Kidney (tissue), 14 donors: ENCODE data around the gene CLCA2. TPM values are rescaled to one million over a fixed set of nuclear protein-coding genes. Genes with fewer than 3 reads are reported as not detected.

ENCODE experiments used
- DNase-seq, 5 donors: peaks; one replicate each; pipeline ENCODE4 v3.0.0-alpha.2; 2013 to 2020
- FAIRE-seq: peaks from 2 replicates; lab custom pipeline; 2012; peaks lifted over from hg19 to GRCh38; lab: Jason Lieb, UNC
- H3K27ac ChIP-seq, 2 donors: one replicate each; pipeline ENCODE4 v1.7.0; 2013; ENCODE audit warnings: low read depth in 2 of 2, low read length in 2 of 2, inconsistent platforms in 1 of 2
- H3K27me3 ChIP-seq: one replicate; pipeline ENCODE4 v1.7.1; 2013; ENCODE audit warnings: low read length, inconsistent platforms; ENCODE audit not compliant: control insufficient read depth, insufficient read depth
- H3K36me3 ChIP-seq, 3 donors: one replicate each; pipeline versions ENCODE4 v1.7.0 to v1.7.1; 2013; ENCODE audit warnings: low read length in 3 of 3, control low read depth in 1 of 3, inconsistent platforms in 1 of 3; ENCODE audit not compliant: insufficient read depth in 3 of 3, control insufficient read depth in 2 of 3
- H3K4me1 ChIP-seq, 3 donors: one replicate each; pipeline versions ENCODE4 v1.7.0 to v1.7.1; 2013; ENCODE audit warnings: low read length in 3 of 3, inconsistent platforms in 1 of 3, low read depth in 1 of 3; ENCODE audit not compliant: control insufficient read depth in 2 of 3, insufficient read depth in 2 of 3
- H3K4me3 ChIP-seq, 3 donors: one replicate each; pipeline versions ENCODE4 v1.7.0 to v1.8.1; 2013; ENCODE audit warnings: low read length in 3 of 3, control low read depth in 1 of 3, inconsistent platforms in 1 of 3
- H3K9ac ChIP-seq, 3 donors: one replicate each; pipeline versions ENCODE4 v1.7.0 to v1.7.1; 2013; ENCODE audit warnings: low read length in 3 of 3, control low read depth in 1 of 3, inconsistent platforms in 1 of 3
- H3K9me3 ChIP-seq, 3 donors: one replicate each; pipeline versions ENCODE4 v1.7.0 to v1.7.1; 2013; ENCODE audit warnings: low read length in 3 of 3, control low read depth in 1 of 3, inconsistent platforms in 1 of 3; ENCODE audit not compliant: control insufficient read depth in 2 of 3, insufficient read depth in 1 of 3
- intact Hi-C: fragments of 100-400 bp; cut with DNase I; formaldehyde crosslinking; loops from one replicate; pipeline ENCODE4 v1.11.1; 2022
- polyA plus RNA-seq: library from polyadenylated mRNA; stranded (reverse); fragments of 350-450 nt; fragmentation: Illumina TruSeq; extraction: RNeasy Lipid Tissue Mini Kit (QIAGEN cat#74804); gene quantifications from one replicate; pipeline ENCODE4 v1.2.3, GENCODE V29; 2014; ENCODE audit warnings: low read depth, low replicate concordance; ENCODE audit not compliant: insufficient read depth
- total RNA-seq: library from RNA; stranded (reverse); fragmentation: NEBNext Ultra II Directional; extraction: Animal tissue kit (Norgen Biotek cat#: 25700); gene quantifications from one replicate; pipeline ENCODE4 v1.2.1, GENCODE V29; 2021
- TF ChIP-seq, protein P1 (sequence below): IDR thresholded peaks from 3 replicates; pipeline ENCODE4 v1.5.1; 2012; ENCODE audit warnings: mild to moderate bottlenecking, moderate library complexity, borderline replicate concordance; ENCODE audit not compliant: insufficient read depth; ENCODE audit errors: extremely low read depth
- donor health status: control.
- donor health status: control.
- donor health status: control.
- donor health status: control.
- donor health status: control.
- donor health status: DM: yes; HTN: yes; CAD: no.
- donor health status: Normal renal cell carcinoma (clear cell type).

Gene CLCA2
- total and polyA plus RNA-seq, 2 donors from 2014 or later: not detected

DNA sequence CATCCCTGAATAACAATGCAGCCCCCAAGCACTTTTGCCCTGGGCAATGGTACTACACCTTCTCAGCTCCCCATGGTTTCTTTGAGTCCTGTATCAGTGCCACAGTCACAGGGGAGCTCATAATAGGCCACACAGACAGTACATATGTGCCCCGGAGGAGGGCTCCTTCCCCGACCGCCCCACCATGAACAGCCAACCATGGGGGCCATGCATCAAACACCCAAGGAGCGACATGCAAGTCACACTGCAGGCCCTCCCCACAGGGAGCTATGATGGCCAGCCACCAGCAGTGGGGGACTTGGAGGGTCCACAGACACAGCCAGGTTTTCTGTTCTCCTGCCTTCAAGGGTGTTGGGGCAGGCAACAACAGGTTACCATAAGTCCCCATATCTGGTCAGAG, 13.1 kb upstream of the CLCA2 start:
- H3K4me1 ChIP-seq: no peaks in the 10 kb centered on the region
- H3K27ac ChIP-seq: no peak overlapping the region
- no peak overlapping the region for H3K4me3 ChIP-seq
- FAIRE-seq (no peak), DNase-seq (no peak)
- intact Hi-C loops: no loop called here
- TF ChIP-seq, protein P1, sequence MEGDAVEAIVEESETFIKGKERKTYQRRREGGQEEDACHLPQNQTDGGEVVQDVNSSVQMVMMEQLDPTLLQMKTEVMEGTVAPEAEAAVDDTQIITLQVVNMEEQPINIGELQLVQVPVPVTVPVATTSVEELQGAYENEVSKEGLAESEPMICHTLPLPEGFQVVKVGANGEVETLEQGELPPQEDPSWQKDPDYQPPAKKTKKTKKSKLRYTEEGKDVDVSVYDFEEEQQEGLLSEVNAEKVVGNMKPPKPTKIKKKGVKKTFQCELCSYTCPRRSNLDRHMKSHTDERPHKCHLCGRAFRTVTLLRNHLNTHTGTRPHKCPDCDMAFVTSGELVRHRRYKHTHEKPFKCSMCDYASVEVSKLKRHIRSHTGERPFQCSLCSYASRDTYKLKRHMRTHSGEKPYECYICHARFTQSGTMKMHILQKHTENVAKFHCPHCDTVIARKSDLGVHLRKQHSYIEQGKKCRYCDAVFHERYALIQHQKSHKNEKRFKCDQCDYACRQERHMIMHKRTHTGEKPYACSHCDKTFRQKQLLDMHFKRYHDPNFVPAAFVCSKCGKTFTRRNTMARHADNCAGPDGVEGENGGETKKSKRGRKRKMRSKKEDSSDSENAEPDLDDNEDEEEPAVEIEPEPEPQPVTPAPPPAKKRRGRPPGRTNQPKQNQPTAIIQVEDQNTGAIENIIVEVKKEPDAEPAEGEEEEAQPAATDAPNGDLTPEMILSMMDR: no peak
- no peak overlapping the region for H3K9ac ChIP-seq
- no peaks in the 10 kb centered on the region for H3K27me3 ChIP-seq
- H3K9me3 ChIP-seq: no peaks in the 10 kb centered on the region
- H3K36me3 ChIP-seq: no peaks in the 10 kb centered on the region

DNA sequence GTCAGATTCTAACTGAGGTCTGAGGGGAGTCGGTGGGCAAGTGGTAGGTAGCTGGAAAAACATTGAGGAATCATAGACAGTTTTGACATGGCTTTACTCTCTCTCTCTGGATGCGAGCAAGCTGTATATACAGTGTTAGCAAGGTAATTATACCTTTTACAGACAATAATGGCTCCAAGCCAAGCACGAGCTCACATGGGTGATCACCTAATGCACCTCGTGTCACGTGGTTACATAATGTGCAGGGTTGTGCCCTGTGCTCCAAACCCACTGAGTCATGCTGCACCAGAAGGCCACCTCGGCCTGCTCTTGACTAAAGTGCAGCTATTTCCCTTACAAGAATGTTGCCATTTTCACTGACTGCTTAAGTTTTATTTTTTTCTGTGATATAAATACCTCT, 7.6 kb upstream of the CLCA2 start:
- no peak for DNase-seq

DNA sequence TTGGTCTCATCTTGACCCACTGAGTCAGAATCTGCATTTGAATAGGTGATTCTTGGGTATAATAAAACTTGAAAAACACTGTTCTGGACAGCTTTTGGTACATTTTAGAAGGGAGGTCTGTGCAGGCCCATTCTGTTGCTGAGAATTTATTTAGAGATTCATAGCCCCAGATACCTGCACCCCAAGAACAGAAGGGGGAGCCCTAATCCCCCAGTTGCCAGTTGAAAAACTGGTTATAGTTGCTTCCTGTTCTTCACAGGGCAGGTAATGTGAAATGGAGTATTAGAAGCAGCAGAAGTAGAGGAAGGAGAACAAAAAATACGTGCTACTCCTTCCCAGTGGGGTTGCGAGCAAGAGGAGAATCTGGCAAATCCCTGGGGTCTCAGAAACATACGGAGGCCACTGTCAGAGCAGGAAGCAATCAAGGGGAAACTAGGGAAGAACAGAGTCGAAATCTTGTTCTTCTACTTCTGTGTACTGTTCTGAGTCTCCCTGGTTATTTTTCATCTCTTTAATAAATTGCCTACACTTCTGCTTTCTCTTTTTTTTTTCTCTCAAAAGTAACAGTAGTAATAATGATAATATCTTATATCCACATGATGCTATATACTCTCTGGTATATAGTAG, 4.6 kb upstream of the CLCA2 start:
- intact Hi-C loops: no loop called here
- peak in 2 of 5 donors; percentile 17 to 29 for DNase-seq
- no peaks in the 10 kb centered on the region for H3K36me3 ChIP-seq
- H3K27ac ChIP-seq: no peak overlapping the region
- no peak overlapping the region for H3K9ac ChIP-seq
- FAIRE-seq: no peak
- TF ChIP-seq, protein P1: peak; percentile 11
- no peak overlapping the region for H3K4me3 ChIP-seq
- H3K9me3 ChIP-seq: no peaks in the 10 kb centered on the region
- no peaks in the 10 kb centered on the region for H3K4me1 ChIP-seq
- no peaks in the 10 kb centered on the region for H3K27me3 ChIP-seq

More for the DNA sequence above, 7.6 kb upstream of the CLCA2 start:
- Histone ChIP-seq H3K9ac (no peak overlapping the region), H3K27me3 (no peaks in the 10 kb centered on the region), H3K9me3 (no peaks in the 10 kb centered on the region), H3K4me1 (no peaks in the 10 kb centered on the region), H3K36me3 (no peaks in the 10 kb centered on the region), H3K4me3 (no peak overlapping the region), H3K27ac (no peak overlapping the region)
- intact Hi-C loops: no loop called here
- FAIRE-seq: no peak
- TF ChIP-seq, protein P1: no peak
